GM12878 (cell line): Measurements from ENCODE around the gene IQCK. TPM values are rescaled to one million over a fixed set of nuclear protein-coding genes. Genes with fewer than 3 reads are reported as not detected.

Source experiments
- ATAC-seq: fragments of 200-7000 bp; cut with Tn5 transposase; 3 replicates; pipeline ENCODE4 v1.9.1; 2020; ENCODE audit warnings: mild to moderate bottlenecking, moderate library complexity
- BruUV-seq: library from RNA; stranded (reverse); fragments of 400-500 nt; replicated peaks from 2 replicates; lab custom pipeline; 2021; lab: Mats Ljungman, UMichigan
- CTCF ChIA-PET: fragments of 300-600 bp; sonication (Branson Sonifier 250); formaldehyde crosslinking; extraction: SDS; loops from one replicate; lab custom pipeline; 2021; ENCODE audit warnings: inconsistent platforms; lab: Yijun Ruan, JAX
- POLR2A ChIA-PET: fragments of 350-600 bp; formaldehyde crosslinking; extraction: SDS; loops from one replicate; lab custom pipeline; 2021; ENCODE audit warnings: inconsistent platforms; lab: Charles Lee
- RAD21 ChIA-PET: fragments of 300-600 bp; sonication (Branson Sonifier 250); formaldehyde crosslinking; loops from one replicate; lab custom pipeline; 2023; ENCODE audit warnings: antibody characterized with exemption; ENCODE audit not compliant: unreplicated experiment; lab: Charles Lee
- SMC1A ChIA-PET: fragments of 300-600 bp; sonication (Branson Sonifier 250); formaldehyde crosslinking; loops from one replicate; lab custom pipeline; 2023; ENCODE audit not compliant: unreplicated experiment, uncharacterized antibody; lab: Charles Lee
- DNase-seq: peaks from one replicate; pipeline ENCODE4 v3.0.0-alpha.2; 2011; ENCODE audit warnings: low read depth, low spot score
- FAIRE-seq: peaks from 3 replicates; lab custom pipeline; 2011; peaks lifted over from hg19 to GRCh38; lab: Jason Lieb, UNC
- H2AFZ ChIP-seq: 2 replicates; pipeline ENCODE4 v1.6.0; 2011; ENCODE audit warnings: low read depth, low read length, control low read depth; ENCODE audit not compliant: control insufficient read depth
- H3K27ac ChIP-seq: 2 replicates; pipeline ENCODE4 v1.5.1; 2011; ENCODE audit warnings: control low read depth; ENCODE audit not compliant: control insufficient read depth, insufficient read depth
- H3K27me3 ChIP-seq, 2 experiments: replicated peaks in 1 of 2; 2 replicates each; pipeline versions ENCODE4 v1.6.0 to v1.6.1; 2011; ENCODE audit warnings: low read length in 1 of 2; ENCODE audit not compliant: control insufficient read depth in 2 of 2, insufficient read depth in 2 of 2
- H3K36me3 ChIP-seq, 2 experiments: 2 replicates each; pipeline ENCODE4 v1.5.1; 2011; ENCODE audit warnings: low read length in 1 of 2; ENCODE audit not compliant: control insufficient read depth in 2 of 2, insufficient read depth in 2 of 2
- H3K4me1 ChIP-seq: 2 replicates; pipeline ENCODE4 v1.6.1; 2011; ENCODE audit warnings: mild to moderate bottlenecking, low read length, moderate library complexity, mixed read lengths; ENCODE audit not compliant: control insufficient read depth, insufficient read depth
- H3K4me2 ChIP-seq: 2 replicates; pipeline ENCODE4 v1.6.0; 2011; ENCODE audit warnings: control low read depth; ENCODE audit not compliant: control insufficient read depth, insufficient read depth
- H3K4me3 ChIP-seq: fragments of 200-600 bp; sonication (generic); 2 replicates; pipeline ENCODE4 v1.5.1; 2016
- H3K79me2 ChIP-seq: 2 replicates; pipeline ENCODE4 v1.6.0; 2011; ENCODE audit warnings: low read length; ENCODE audit not compliant: control insufficient read depth, insufficient read depth
- H3K9ac ChIP-seq: 2 replicates; pipeline ENCODE4 v1.8.0; 2011; ENCODE audit warnings: low read length, control low read depth, mixed read lengths; ENCODE audit not compliant: control insufficient read depth, insufficient read depth
- H3K9me3 ChIP-seq: replicated peaks from 3 replicates; pipeline ENCODE4 v1.5.1; 2011; ENCODE audit warnings: mild to moderate bottlenecking, low read length; ENCODE audit not compliant: control insufficient read depth, insufficient read depth
- H4K20me1 ChIP-seq: 2 replicates; pipeline ENCODE4 v1.6.0; 2011; ENCODE audit not compliant: control insufficient read depth, insufficient read depth
- ASH2L ChIP-seq: fragments of 300-600, 200-600 bp; sonication (generic); IDR thresholded peaks from 2 replicates; pipeline ENCODE4 v1.6.1; 2017; ENCODE audit warnings: low read depth, mild to moderate bottlenecking, borderline replicate concordance
- CBX3 ChIP-seq: fragments of 200-600 bp; sonication (generic); IDR thresholded peaks from 2 replicates; pipeline ENCODE4 v1.6.1; 2016; ENCODE audit warnings: low read depth, borderline replicate concordance
- CHD2 ChIP-seq: IDR thresholded peaks from 2 replicates; pipeline ENCODE4 v1.6.1; 2011; ENCODE audit warnings: low read depth, low read length, improper control_type of control experiment, borderline replicate concordance
- EED ChIP-seq: sonication (generic); IDR thresholded peaks from 2 replicates; pipeline ENCODE4 v1.6.1; 2016; ENCODE audit warnings: antibody characterized with exemption, low read depth
- HDGF ChIP-seq: fragments of 450-650 bp; IDR thresholded peaks from 2 replicates; pipeline ENCODE4 v1.6.1; 2016; ENCODE audit warnings: antibody characterized with exemption
- HSF1 ChIP-seq: fragments of 150-350 bp; IDR thresholded peaks from 2 replicates; pipeline ENCODE4 v1.6.1; 2014; ENCODE audit warnings: mild to moderate bottlenecking, low read depth, low read length
- JUNB ChIP-seq: IDR thresholded peaks from 2 replicates; pipeline ENCODE4 v1.6.1; 2016; ENCODE audit warnings: antibody characterized with exemption, mild to moderate bottlenecking
- JUND ChIP-seq: IDR thresholded peaks from 2 replicates; pipeline ENCODE4 v1.6.1; 2012; ENCODE audit warnings: low read depth, mild to moderate bottlenecking, low read length, improper control_type of control experiment, moderate library complexity
- MLLT1 ChIP-seq: fragments of 450-650 bp; IDR thresholded peaks from 2 replicates; pipeline ENCODE4 v1.6.1; 2016; ENCODE audit warnings: mild to moderate bottlenecking
- TCF12 ChIP-seq: IDR thresholded peaks from 2 replicates; pipeline ENCODE4 v1.6.1; 2011; ENCODE audit warnings: low read depth, mild to moderate bottlenecking, low read length
- WRNIP1 ChIP-seq: IDR thresholded peaks from 2 replicates; pipeline ENCODE4 v1.6.1; 2011; ENCODE audit warnings: low read depth, low read length, improper control_type of control experiment, borderline replicate concordance
- ZBTB33 ChIP-seq: fragments of 450-650 bp; IDR thresholded peaks from 2 replicates; pipeline ENCODE4 v1.6.1; 2017; ENCODE audit warnings: mild to moderate bottlenecking
- WGBS: methylation state at CpG from one replicate; pipeline ENCODE4 v1.1.6; 2016; ENCODE audit warnings: low lambda C conversion rate; ENCODE audit not compliant: insufficient replicate concordance, insufficient coverage; ENCODE audit errors: missing lambda C conversion rate; 5-methylcytosine and 5-hydroxymethylcytosine counted together
- in situ Hi-C: fragments of 300-500 bp; cut with MboI; formaldehyde crosslinking; loops from 9 replicates; pipeline ENCODE4 v1.14.3; 2018; ENCODE audit warnings: mixed read lengths
- intact Hi-C: fragments of 100-400 bp; cut with micrococcal nuclease; formaldehyde crosslinking; loops from one replicate; pipeline ENCODE4 v1.14.2; 2022; ENCODE audit not compliant: unreplicated experiment
- polyA plus RNA-seq, 11 experiments: library from polyadenylated mRNA; depleted of rRNA in 4 of 11; unstranded in 6 of 11; stranded (reverse) in 5 of 11; fragments of >200 nt; fragmentation: Nextera tagmentation in 4 of 11; fragmentation: Illumina TruSeq in 1 of 11; extraction: Ambion mirVana in 4 of 11; extraction: Trizol in 1 of 11; gene quantifications; 1 replicate in 1 of 11; 2 replicates in 10 of 11; pipeline versions ENCODE4 v1.2.1 to v1.2.3, GENCODE V29; 2011 to 2016; ENCODE audit warnings: inconsistent platforms in 2 of 11, missing spikeins in 2 of 11, low read depth in 1 of 11
- total RNA-seq, 4 experiments: library from RNA; depleted of rRNA in 3 of 4; stranded (reverse); fragments of >200 nt in 3 of 4; fragmentation: Illumina TruSeq in 1 of 4; extraction: Trizol in 1 of 4; gene quantifications; 2 replicates each; pipeline versions ENCODE4 v1.2.1 to v1.2.3, GENCODE V29; 2013 to 2021
- TF ChIP-seq, protein P1 (sequence below): IDR thresholded peaks from 2 replicates; pipeline ENCODE4 v1.6.1; 2012; ENCODE audit warnings: low read length, inconsistent platforms
- TF ChIP-seq, protein P2 (sequence below): fragments of 450-650 bp; IDR thresholded peaks from 2 replicates; pipeline ENCODE4 v1.6.1; 2018; ENCODE audit warnings: mild to moderate bottlenecking, low read depth, moderate library complexity; ENCODE audit not compliant: partially characterized antibody
- TF ChIP-seq, protein P3 (sequence below): IDR thresholded peaks from 2 replicates; pipeline ENCODE4 v1.6.1; 2011; ENCODE audit warnings: low read depth, mild to moderate bottlenecking, low read length, moderate library complexity, borderline replicate concordance; ENCODE audit errors: extremely low read depth

The IQCK gene
- total and polyA plus RNA-seq, 10 of the 15 experiments (the other 5 are each of a cell fraction or from before 2014, with no cell fraction given) = 1.0 to 4.2 (median 2.4) TPM

DNA sequence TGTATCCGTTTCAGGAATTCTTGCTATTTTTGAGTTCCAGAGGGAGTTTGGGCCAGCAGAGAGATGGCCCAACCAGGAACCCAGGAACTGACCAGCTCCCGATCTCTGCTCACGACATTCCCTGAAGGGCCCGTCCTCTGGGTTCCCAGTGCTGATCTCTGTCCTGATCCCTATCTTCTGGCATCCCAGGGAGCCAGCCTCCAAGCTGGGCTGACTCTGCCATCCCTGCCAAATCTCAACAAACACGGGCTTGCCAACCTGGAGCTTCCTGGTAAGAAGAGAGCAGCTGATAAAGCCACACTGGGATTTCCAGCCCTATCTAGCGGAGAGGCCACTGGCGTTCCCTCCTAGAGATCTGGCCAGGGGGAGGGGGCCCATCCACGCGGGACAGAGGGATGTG, 150.3 kb downstream of the IQCK start:
- ChIA-PET SMC1A (interaction anchor here (0.6 kb wide), 1 partner anchor 101 kb away, joined by 3 read pairs; no protein-coding TSS in a partner anchor), POLR2A (no interaction called here), RAD21 (no interaction called here), CTCF (interaction anchor here (1.5 kb wide), 1 partner anchor 15 kb away, joined by 3 read pairs; no protein-coding TSS in a partner anchor)
- no peak for FAIRE-seq
- no peaks in the 10 kb centered on the region for H3K27me3 ChIP-seq
- H3K79me2 ChIP-seq = no peaks in the 10 kb centered on the region
- BruUV-seq = no TSS peak
- H3K9me3 ChIP-seq = no peaks in the 10 kb centered on the region
- H3K4me2 ChIP-seq = no peak overlapping the region
- intact Hi-C loops (no loop called here), in situ Hi-C loops (no loop called here)
- H4K20me1 ChIP-seq = no peaks in the 10 kb centered on the region
- no peaks in the 10 kb centered on the region for H3K4me1 ChIP-seq
- H3K27ac ChIP-seq = no peak overlapping the region
- no peak overlapping the region for H3K9ac ChIP-seq
- ATAC-seq = no peak
- H3K4me3 ChIP-seq = no peak overlapping the region
- no peak for DNase-seq
- WGBS = 49% methylated on average over 9 of the region's 9 CpGs
- no peaks in the 10 kb centered on the region for H3K36me3 ChIP-seq
- H2AFZ ChIP-seq = no peak overlapping the region
- TF ChIP-seq, protein P1, sequence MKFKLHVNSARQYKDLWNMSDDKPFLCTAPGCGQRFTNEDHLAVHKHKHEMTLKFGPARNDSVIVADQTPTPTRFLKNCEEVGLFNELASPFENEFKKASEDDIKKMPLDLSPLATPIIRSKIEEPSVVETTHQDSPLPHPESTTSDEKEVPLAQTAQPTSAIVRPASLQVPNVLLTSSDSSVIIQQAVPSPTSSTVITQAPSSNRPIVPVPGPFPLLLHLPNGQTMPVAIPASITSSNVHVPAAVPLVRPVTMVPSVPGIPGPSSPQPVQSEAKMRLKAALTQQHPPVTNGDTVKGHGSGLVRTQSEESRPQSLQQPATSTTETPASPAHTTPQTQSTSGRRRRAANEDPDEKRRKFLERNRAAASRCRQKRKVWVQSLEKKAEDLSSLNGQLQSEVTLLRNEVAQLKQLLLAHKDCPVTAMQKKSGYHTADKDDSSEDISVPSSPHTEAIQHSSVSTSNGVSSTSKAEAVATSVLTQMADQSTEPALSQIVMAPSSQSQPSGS = no peak
- TF ChIP-seq HSF1 = no peak
- no peak for TF ChIP-seq ZBTB33
- no peak for TF ChIP-seq ASH2L
- no peak for TF ChIP-seq CBX3
- no peak for TF ChIP-seq JUND
- TF ChIP-seq WRNIP1 = no peak
- no peak for TF ChIP-seq TCF12
- TF ChIP-seq CHD2 = no peak
- no peak for TF ChIP-seq JUNB
- TF ChIP-seq MLLT1 = no peak
- no peak for TF ChIP-seq EED
- TF ChIP-seq, protein P2, sequence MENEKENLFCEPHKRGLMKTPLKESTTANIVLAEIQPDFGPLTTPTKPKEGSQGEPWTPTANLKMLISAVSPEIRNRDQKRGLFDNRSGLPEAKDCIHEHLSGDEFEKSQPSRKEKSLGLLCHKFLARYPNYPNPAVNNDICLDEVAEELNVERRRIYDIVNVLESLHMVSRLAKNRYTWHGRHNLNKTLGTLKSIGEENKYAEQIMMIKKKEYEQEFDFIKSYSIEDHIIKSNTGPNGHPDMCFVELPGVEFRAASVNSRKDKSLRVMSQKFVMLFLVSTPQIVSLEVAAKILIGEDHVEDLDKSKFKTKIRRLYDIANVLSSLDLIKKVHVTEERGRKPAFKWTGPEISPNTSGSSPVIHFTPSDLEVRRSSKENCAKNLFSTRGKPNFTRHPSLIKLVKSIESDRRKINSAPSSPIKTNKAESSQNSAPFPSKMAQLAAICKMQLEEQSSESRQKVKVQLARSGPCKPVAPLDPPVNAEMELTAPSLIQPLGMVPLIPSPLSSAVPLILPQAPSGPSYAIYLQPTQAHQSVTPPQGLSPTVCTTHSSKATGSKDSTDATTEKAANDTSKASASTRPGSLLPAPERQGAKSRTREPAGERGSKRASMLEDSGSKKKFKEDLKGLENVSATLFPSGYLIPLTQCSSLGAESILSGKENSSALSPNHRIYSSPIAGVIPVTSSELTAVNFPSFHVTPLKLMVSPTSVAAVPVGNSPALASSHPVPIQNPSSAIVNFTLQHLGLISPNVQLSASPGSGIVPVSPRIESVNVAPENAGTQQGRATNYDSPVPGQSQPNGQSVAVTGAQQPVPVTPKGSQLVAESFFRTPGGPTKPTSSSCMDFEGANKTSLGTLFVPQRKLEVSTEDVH = no peak
- TF ChIP-seq, protein P3, sequence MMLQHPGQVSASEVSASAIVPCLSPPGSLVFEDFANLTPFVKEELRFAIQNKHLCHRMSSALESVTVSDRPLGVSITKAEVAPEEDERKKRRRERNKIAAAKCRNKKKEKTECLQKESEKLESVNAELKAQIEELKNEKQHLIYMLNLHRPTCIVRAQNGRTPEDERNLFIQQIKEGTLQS = no peak
- TF ChIP-seq HDGF = no peak
